Neural cell (in vitro differentiated cells): ENCODE results near the gene SARS2.
"Not testable (repeated sequence)": the region's sequence is repeated elsewhere in the genome, so short reads cannot be mapped to it uniquely, and the experiment has no call there.

Source experiments
- TF ChIP-seq, protein P1 (sequence below): fragments of 450-650 bp; IDR thresholded peaks from 2 replicates; pipeline ENCODE4 v1.5.1; 2014; ENCODE audit warnings: antibody characterized with exemption, mild to moderate bottlenecking, moderate library complexity; ENCODE audit not compliant: poor library complexity, severe bottlenecking
- TF ChIP-seq, protein P2 (sequence below): IDR thresholded peaks from 2 replicates; pipeline ENCODE4 v1.6.1; 2012; ENCODE audit warnings: borderline replicate concordance

DNA sequence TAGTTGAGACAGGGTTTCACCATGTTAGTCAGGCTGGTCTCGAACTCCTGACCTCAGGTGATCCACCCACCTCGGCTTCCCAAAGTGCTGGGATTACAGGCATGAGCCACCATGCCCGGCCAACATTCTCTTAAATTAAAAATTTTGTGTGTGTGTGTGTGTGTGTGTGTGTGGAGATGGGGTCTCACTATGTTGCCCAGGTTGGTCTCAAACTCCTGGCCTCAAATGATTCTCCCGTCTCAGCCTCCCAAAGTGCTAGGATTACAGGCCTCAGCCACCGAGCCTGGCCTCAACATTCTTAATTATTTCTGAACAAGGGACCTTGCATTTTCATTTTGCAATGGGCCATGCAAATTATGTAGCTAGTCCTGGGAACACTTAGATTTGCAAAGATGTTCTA is 35.6 kb upstream of the SARS2 start:
- TF ChIP-seq, protein P1, sequence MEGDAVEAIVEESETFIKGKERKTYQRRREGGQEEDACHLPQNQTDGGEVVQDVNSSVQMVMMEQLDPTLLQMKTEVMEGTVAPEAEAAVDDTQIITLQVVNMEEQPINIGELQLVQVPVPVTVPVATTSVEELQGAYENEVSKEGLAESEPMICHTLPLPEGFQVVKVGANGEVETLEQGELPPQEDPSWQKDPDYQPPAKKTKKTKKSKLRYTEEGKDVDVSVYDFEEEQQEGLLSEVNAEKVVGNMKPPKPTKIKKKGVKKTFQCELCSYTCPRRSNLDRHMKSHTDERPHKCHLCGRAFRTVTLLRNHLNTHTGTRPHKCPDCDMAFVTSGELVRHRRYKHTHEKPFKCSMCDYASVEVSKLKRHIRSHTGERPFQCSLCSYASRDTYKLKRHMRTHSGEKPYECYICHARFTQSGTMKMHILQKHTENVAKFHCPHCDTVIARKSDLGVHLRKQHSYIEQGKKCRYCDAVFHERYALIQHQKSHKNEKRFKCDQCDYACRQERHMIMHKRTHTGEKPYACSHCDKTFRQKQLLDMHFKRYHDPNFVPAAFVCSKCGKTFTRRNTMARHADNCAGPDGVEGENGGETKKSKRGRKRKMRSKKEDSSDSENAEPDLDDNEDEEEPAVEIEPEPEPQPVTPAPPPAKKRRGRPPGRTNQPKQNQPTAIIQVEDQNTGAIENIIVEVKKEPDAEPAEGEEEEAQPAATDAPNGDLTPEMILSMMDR: not testable (repeated sequence)
- TF ChIP-seq, protein P2, sequence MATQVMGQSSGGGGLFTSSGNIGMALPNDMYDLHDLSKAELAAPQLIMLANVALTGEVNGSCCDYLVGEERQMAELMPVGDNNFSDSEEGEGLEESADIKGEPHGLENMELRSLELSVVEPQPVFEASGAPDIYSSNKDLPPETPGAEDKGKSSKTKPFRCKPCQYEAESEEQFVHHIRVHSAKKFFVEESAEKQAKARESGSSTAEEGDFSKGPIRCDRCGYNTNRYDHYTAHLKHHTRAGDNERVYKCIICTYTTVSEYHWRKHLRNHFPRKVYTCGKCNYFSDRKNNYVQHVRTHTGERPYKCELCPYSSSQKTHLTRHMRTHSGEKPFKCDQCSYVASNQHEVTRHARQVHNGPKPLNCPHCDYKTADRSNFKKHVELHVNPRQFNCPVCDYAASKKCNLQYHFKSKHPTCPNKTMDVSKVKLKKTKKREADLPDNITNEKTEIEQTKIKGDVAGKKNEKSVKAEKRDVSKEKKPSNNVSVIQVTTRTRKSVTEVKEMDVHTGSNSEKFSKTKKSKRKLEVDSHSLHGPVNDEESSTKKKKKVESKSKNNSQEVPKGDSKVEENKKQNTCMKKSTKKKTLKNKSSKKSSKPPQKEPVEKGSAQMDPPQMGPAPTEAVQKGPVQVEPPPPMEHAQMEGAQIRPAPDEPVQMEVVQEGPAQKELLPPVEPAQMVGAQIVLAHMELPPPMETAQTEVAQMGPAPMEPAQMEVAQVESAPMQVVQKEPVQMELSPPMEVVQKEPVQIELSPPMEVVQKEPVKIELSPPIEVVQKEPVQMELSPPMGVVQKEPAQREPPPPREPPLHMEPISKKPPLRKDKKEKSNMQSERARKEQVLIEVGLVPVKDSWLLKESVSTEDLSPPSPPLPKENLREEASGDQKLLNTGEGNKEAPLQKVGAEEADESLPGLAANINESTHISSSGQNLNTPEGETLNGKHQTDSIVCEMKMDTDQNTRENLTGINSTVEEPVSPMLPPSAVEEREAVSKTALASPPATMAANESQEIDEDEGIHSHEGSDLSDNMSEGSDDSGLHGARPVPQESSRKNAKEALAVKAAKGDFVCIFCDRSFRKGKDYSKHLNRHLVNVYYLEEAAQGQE: not testable (repeated sequence)
